WERI-Rb-1 (cell line): ENCODE measurements around the gene HMGCS2.

Experiments used
- DNase-seq: peaks from one replicate; pipeline ENCODE4 v3.0.0-alpha.2; 2020
- H3K27ac ChIP-seq: fragments of 250-450 bp; sonication (Bioruptor Pico); 2 replicates; pipeline ENCODE4 v1.5.1; 2020; ENCODE audit warnings: mild to moderate bottlenecking, moderate library complexity
- H3K27me3 ChIP-seq: fragments of 250-450 bp; sonication (Bioruptor Pico); 2 replicates; pipeline ENCODE4 v1.5.1; 2021; ENCODE audit warnings: mild to moderate bottlenecking, low read depth, moderate library complexity; ENCODE audit not compliant: insufficient read depth, severe bottlenecking
- H3K36me3 ChIP-seq: fragments of 250-450 bp; sonication (Bioruptor Pico); 2 replicates; pipeline ENCODE4 v1.5.1; 2020; ENCODE audit warnings: mild to moderate bottlenecking, moderate library complexity
- H3K4me3 ChIP-seq: 2 replicates; pipeline ENCODE4 v1.5.1; 2011; ENCODE audit warnings: low read depth, mild to moderate bottlenecking, control low read depth, low read length
- H3K9me3 ChIP-seq: fragments of 250-450 bp; sonication (Bioruptor Pico); 2 replicates; pipeline ENCODE4 v1.5.1; 2021; ENCODE audit warnings: mild to moderate bottlenecking, moderate library complexity; ENCODE audit not compliant: severe bottlenecking
- TF ChIP-seq, protein P1 (sequence below): IDR thresholded peaks from 2 replicates; pipeline ENCODE4 v1.5.1; 2011; ENCODE audit warnings: low read depth, mild to moderate bottlenecking, control low read depth, inconsistent platforms, low read length

HMGCS2 gene

DNA sequence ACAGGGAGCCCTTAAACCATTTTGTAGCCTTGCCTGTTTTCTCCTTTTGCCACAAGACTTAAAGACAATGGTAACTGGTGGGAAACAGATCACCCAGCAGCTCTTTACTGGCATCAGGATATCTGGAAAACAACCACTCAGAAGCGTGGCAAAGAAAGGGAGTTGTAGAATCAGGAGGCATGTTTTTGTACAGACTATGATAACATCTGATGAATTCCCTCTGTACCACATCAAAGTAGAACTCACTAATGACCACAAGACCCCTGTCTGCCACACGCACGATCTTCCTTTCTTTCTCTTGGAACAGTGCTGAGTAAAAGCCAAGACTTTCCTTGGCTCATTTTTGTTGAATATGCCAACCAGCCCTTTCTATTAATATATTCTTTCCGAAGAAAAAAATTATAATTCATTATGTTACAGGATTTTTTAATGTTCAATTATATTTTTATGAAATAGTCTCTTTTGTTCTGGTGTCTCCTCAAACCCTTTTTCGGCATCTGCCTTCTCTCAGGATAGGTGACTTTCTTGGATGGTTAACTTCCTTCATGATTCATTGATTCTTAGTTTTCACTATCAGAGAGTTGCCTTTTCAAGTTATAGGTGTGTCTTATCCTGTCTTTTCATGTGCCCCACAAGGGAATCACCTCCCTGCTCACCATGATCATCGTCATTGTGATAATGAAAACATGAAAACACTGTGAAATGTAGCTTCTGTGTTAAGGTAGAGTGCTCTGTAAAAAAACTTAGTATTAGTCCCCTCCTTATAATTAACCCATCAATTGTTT is 64.8 kb downstream of the HMGCS2 start:
- TF ChIP-seq, protein P1, sequence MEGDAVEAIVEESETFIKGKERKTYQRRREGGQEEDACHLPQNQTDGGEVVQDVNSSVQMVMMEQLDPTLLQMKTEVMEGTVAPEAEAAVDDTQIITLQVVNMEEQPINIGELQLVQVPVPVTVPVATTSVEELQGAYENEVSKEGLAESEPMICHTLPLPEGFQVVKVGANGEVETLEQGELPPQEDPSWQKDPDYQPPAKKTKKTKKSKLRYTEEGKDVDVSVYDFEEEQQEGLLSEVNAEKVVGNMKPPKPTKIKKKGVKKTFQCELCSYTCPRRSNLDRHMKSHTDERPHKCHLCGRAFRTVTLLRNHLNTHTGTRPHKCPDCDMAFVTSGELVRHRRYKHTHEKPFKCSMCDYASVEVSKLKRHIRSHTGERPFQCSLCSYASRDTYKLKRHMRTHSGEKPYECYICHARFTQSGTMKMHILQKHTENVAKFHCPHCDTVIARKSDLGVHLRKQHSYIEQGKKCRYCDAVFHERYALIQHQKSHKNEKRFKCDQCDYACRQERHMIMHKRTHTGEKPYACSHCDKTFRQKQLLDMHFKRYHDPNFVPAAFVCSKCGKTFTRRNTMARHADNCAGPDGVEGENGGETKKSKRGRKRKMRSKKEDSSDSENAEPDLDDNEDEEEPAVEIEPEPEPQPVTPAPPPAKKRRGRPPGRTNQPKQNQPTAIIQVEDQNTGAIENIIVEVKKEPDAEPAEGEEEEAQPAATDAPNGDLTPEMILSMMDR: no peak
- H3K27ac ChIP-seq: no peak overlapping the region
- no peak overlapping the region for H3K4me3 ChIP-seq
- H3K27me3 ChIP-seq: no peaks in the 10 kb centered on the region
- no peak for DNase-seq
- no peaks in the 10 kb centered on the region for H3K36me3 ChIP-seq
- peaks cover 10% of the 10 kb centered on the region for H3K9me3 ChIP-seq

- DNase-seq: no peak
- H3K9me3 ChIP-seq: peaks cover 10% of the 10 kb centered on the region
- no peaks in the 10 kb centered on the region for H3K36me3 ChIP-seq
- no peak overlapping the region for H3K4me3 ChIP-seq
- TF ChIP-seq, protein P1: no peak
- no peak overlapping the region for H3K27ac ChIP-seq
- H3K27me3 ChIP-seq: no peaks in the 10 kb centered on the region
Observed at GRCh38 chr1:119702384-119702783, 66.3 kb downstream of the HMGCS2 start.

DNA sequence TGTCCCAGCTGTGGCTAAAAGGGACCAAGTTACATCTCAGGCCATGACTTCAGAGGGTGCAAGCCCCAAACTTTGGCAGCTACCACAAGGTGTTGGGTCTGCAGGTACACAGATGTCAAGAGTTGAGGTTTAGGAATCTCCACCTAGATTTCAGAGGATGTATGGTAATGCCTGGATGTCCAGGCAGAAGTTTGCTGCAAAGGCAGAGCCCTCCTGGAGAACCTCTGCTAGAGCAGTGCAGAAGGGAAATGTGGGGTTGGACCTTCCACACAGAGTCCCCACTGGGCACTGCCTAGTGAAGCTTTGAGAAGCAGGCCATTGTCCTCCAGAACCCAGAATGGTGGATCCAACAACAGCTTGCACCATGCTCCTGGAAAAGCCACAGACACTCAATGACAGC is 67.0 kb downstream of the HMGCS2 start:
- DNase-seq: no peak
- Histone ChIP-seq H3K27me3 (no peaks in the 10 kb centered on the region), H3K9me3 (peaks cover 10% of the 10 kb centered on the region), H3K4me3 (no peak overlapping the region), H3K36me3 (no peaks in the 10 kb centered on the region), H3K27ac (no peak overlapping the region)
- TF ChIP-seq, protein P1: no peak

- no peak for DNase-seq
- Histone ChIP-seq H3K36me3 (no peaks in the 10 kb centered on the region), H3K27ac (no peak overlapping the region), H3K27me3 (no peaks in the 10 kb centered on the region), H3K9me3 (peaks cover 10% of the 10 kb centered on the region), H3K4me3 (no peak overlapping the region)
- TF ChIP-seq, protein P1: no peak
Observed at GRCh38 chr1:119700326-119700725, 68.4 kb downstream of the HMGCS2 start.
